Measurements from ENCODE around the gene AKR1C4.
"Not testable (repeated sequence)": the region's sequence is repeated elsewhere in the genome, so short reads cannot be mapped to it uniquely, and the experiment has no call there.

The AKR1C4 gene

DNA sequence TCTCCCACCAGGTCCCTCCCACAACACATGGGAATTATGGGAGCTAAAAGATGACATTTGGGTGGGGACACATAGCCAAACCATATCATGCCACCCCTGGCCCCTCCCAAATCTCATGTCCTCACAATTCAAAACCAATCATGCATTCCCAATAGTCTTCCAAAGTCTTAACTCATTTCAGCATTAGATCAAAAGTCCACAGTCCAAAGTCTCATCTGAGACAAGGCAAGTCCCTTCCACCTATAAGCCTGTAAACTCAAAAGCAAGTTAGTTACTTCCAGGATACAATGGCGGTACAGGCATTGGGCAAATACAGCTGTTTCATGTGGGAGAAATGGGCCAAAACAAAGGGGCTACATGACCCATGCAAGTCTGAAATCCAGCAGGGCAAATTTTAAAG is 13.1 kb downstream of the AKR1C4 start:
- DNase-seq: not testable (repeated sequence)

DNA sequence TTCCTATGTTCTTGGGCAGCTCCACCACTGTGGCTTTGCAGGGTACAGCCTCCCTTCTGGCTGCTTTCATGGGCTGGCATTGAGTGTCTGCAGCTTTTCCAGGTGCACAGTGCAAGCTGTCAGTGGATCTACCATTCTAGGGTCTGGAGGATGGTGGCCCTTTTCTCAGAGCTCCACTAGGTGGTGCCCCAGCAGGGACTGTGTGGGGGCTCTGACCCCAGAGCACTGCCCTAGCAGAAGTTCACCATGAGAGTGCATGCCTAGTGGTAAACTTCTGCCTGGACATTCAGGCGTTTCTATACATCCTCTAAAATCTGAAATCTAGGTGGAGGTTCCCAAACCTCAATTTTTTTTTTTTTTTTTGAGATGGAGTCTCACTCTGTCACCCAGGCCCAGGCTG is 13.6 kb downstream of the AKR1C4 start:
- DNase-seq: not testable (repeated sequence)

DNA sequence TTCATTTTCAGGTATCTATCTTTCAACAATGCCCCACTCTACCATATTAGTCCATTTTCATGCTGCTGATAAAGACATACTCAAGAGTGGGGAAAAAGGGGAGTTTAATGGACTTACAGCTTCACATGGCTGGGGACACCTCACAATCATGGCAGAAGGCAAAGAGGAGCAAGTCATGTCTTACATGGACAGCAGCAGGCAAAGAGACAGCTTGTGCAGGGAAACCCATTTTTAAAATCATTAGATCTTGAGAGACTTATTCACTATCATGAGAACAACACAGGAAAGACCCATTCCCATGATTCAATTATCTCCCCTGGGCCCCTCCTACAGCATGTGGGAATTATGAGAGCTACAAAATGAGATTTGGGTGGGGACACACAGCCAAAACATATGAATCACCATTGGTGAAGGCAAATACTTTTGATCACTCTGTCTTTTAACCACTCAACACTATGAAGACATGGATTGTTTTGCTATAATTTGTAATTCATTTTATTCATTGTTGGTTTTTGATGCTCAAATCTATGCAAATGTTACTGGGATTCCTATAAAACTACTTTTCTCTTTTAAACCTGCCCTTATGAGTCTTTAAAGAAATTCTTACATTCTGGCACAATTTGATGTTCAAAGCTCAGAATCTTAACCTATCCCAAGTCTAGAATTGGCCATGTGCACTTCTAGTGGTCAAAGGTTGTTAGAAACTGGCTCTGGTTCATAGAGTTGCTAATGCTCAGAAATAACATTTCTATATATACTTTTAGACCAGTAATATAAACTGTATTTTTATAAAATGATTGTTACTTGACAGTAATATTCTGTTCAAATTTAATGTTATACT is 15.3 kb downstream of the AKR1C4 start:
- DNase-seq: no peak

DNA sequence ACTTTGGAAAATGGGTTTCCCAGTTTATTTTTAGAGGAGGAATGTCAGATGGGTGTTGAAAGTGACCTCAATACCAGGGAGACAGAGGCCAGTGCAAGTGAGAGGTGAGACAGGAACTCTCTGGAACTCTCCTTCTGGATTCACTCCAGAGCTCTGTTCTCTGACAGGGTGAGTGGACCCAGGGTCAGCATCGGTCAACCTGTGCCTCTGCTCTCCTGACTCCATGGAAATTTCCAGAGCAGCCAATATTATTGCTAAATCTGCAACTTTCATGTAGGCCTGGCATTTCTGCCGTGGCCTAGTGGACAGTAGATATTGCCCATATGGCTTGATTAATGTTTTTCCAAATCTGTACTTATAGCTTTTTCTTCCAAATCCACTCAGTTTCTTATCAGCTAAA is 20.2 kb downstream of the AKR1C4 start:
- DNase-seq: no peak

DNA sequence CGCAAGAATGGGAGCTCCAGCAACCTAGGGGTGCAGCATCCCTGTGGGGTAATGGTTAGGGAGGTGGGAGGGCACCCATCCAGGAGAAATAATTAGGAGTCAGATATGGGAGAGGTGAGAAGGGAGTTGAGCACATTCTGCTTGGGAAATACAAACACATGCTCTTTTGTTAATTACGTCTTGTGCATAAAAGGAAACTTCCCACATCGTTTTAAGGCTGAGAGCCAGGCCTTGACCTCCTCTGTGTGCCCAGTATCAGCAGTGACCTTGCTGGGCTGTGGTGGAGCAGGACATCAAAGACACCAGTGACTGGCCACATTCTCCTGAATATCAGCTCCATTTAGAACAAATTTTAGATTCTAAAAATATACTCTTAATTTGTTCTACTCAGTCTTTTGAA is 22.6 kb downstream of the AKR1C4 start:
- DNase-seq: no peak

DNA sequence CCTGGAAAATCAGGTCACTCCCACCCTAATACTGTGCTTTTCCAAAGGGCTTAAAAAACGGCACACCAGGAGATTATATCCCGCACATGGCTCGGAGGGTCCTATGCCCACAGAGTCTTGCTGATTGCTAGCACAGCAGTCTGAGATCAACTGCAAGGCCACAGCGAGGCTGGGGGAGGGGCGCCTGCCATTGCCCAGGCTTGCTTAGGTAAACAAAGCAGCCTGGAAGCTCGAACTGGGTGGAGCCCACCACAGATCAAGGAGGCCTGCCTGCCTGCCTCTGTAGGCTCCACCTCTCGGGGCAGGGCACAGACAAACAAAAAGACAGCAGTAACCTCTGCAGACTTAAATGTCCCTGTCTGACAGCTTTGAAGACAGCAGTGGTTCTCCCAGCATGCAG is 26.3 kb downstream of the AKR1C4 start:
- DNase-seq: not testable (repeated sequence)

DNA sequence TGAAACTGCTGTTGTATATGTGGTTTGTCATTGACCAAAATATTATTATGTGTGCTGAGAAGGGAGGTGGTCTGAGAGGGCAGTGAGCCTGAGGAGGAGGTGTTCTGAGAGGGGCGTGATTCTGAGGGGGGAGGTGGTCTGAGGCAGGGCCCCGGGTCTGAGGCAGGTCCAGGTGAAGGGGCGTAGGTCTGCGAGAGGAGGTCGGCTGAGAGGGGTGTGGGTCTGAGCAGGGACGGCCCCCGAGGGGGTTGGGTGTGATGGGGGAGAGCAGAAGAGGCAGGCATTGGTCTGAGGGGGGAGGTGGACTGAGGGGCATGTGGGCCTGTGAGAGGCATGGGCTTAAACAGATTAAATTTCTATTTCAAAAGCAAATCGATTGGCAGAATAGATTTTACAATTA is 32.4 kb downstream of the AKR1C4 start:
- no peak for DNase-seq

DNA sequence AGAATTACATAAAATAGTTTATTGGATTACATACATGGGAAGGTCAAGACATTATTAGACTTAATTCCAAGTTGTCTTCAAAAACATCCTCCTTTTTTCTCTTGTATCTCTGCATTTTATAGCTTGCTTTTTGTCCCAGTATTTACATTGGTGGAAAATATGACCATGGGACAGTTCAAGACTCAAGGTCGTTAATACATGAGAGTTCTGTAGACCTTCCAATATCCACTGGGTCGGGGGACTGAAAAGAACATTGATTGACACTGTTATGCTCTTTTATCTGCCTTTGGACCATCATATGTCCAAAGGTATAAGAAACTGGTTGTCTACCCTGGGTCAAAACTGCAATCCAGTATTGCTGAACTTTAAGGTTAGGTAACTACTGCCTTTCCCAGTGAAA is 36.7 kb downstream of the AKR1C4 start:
- no peak for DNase-seq

DNA sequence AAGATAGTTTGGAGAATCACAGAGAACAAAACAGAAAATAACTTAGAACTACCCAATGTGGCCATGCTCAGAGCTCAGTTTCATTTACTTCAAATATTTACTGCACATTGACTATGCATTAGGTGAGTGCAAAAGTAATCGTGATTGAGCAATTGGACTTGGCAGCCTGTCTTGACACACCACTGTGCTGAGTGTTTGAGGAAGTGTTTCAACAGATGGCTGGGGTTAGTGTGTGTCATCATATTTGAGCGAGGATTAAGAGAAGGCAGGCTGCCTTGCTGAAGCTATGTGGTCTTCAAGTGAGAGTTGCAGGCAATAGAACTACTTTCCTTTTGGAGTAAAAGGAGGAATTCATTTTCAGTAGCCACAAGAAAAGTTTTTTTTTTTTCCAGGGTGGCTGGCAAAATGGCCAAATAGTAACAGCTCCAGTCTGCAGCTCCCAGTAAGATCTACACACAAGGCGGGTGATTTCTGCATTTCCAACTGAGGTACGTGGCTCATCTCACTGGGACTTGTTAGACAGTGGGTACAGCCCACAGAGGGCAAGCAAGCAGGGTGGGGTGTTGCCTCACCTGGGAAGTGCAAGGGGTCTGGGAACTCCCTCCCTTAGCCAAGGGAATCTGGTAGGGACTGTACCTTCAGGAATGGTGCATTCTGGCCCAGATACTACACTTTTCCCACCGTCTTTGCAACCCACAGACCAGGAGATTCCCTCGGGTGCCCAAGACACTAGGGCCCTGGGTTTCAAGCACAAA is 37.6 kb downstream of the AKR1C4 start:
- no peak for DNase-seq

DNA sequence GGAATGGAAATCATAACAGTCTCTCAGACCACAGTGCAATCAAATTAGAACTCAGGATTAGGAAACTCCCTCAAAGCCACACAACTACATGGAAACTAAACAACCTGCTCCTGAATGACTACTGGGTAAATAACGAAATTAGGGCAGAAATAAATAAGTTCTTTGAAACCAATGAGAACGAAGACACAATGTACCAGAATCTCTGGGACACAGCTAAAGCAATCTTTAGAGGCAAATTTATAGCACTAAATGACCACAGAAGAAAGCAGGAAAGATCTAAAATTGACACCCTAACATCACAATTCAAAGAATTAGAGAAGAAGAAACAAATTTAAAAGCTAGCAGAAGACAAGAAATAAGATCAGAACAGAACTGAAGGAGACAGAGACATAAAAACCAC is 40.9 kb downstream of the AKR1C4 start:
- DNase-seq: not testable (repeated sequence)

DNA sequence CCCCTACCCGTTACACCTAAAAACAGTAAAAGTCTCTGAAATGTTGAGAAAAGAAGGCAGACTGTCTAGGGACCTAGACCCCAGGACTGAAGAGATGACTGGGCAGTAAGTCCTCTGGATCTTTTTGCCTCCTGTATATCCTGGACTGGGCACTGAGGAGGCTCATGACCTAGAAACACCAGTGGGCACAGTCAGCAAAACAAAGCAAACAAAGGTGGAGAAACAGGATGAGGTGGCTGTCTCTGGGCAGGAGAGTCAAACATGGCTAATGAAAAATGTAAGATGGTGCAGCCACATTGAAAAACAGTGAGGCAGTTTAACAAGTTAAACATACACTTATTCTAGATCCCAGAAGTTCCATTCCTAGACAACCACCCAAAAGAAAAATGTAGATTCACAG is 45.9 kb downstream of the AKR1C4 start:
- DNase-seq: no peak

DNA sequence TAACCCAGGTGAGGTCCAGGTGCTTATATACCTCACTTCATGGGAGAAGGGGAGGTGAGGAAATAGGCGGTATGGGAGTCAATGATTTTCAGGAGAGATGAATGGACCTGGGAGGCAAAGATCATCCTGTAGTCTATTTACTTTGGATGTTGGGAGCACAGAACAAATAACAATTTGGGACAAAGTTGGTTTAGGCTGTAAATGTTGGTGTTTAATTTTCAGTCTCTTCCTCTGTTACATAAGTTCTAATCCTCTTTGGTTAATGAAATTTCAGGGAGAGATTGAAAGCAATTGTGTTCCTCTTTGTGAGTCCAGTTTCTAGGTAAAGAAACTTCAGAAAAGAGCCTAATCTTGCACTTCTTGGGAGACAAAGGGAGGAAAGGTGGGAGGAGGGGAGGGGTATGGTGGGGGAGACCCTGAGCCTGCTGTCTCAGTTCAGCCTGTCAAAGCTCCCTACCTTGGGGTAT is 46.9 kb downstream of the AKR1C4 start:
- no peak for DNase-seq

DNA sequence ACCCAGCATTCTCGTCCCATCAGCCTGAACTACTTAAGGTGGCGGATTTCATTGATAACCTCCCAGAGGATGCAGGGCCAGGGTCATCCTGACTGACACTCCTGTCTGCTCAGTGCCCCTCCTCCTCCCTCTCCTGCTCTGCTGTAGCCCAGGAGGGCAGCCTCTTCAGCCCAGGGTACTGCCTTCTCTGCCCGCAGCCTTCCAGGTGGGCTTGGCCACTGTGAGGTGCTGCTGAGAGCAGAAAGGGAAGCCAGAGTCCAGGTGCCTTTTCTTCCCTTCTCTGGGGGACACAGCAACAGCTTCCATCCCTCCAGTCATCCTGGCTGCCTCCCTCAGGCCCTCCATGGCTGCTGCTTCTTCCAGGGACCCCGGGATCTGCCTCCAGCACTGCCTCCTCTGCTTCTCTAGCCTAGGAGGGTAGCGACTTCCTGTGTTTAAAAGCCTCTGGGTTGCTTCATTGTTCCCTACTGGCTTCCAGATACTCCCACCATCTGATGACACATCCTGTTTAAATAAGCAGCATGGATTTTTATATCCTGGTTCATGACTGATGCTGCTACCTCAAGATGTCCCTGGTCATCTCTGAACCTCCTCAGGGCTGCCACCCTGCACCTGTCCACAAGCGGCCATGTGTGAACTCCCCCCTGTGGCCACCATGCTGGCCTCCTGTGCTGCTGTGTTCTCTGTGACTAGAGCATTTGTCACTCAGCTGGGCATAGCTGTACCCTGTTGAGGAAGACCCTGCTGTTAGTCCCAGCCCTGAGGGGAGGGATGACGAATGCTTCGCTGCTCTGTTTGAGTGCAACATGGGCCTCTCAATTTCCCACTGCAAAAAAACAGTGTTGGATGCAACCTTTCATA is 55.8 kb downstream of the AKR1C4 start:
- no peak for DNase-seq

DNA sequence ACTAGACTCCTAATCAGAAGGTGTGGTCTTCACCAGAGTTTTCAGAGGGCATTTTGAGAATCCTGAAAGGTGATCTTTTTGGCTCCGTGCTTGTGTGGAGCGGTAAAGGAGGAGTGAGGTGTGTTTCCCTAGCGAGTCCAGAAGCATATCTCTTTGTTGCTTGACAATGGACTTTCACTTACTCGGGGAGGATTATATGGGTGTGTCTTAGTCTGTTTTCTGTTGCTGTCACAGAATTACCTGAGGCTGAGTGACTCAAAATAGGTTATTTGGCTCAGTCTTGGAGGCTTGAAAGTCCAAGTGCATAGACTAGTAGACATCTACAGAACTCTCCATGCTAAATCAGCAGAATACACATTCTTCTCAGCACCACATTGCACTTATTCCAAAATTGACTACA is 57.9 kb downstream of the AKR1C4 start:
- no peak for DNase-seq

DNA sequence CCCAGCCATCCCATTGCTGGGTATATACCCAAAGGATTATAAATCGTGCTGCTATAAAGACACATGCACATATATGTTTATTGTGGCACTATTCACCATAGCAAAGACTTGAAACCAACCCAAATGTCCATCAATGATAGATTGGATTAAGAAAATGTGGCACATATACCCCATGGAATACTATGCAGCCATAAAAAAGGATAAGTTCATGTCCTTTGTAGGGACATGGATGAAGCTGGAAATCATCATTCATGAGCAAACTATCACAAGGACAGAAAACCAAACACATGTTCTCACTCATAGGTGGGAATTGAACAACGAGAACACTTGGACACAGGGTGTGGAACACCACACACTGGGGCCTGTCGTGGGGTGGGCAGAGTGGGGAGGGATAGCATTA is 61.1 kb downstream of the AKR1C4 start:
- DNase-seq: not testable (repeated sequence)

DNA sequence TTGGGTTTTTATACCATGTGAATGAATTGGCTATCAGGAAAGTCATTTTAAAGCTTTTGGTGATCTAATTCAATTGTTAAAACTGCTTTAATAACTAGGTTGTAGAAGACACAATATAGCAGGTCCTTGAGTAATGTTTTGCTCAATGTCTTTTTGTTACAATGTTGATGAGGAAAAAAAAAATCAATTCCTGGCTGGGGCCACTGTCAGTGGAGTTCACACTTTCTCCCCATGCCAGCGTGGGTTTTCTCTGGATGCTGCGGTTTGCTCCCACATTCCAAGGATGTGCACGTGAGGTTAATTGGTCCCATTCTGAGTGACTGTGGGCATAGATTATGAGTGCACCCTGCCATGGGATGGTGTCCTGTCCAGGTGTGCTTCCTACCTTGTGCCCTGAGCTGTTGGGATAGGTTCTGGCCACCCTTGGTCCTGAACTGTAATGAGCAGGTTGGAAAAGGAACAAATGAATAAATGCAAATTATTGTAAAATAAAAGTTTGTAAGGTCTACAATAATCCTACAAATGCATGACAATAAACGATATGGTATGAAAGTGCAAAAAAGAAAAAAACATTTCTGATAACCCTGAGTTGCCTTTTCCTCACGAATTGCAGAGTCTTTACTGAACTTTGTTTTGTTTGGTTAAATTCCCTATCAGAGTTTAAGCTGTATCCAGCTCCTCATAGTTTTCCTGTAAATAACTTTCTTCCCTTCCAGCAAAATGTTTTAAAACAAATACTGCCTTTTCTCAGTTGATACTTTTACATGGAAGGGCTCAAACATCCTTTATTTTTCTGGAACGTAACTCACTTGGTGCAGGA is 62.7 kb downstream of the AKR1C4 start:
- DNase-seq: no peak

DNA sequence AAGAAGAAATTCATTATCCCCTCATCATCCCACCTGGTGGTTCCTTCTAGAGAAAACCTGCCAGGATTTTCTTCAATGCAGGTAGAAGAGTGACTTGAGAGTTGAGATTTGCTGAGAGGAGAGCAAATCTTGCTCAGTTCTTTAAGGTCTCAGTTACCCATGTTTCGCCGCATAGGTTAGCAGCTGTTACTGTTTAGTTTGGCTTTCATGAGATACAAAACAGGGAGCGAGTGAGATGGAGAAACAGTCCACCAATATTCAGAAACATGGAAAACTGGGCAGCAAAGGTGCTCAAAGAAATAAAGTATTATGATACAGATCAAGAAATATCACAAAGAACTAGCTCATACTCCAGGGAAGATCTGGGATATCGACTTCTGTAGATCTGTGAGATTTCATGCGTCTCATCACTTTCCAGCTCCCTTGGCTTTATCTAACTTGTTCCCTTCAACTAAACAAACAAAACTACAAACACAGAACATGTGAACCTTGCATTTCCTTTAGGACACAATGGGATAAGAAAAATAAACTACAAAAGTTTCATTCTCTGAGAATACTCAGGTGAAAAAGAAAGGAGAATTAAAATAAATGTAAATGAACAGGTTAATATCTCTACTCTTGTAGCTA is 63.4 kb downstream of the AKR1C4 start:
- DNase-seq: no peak

DNA sequence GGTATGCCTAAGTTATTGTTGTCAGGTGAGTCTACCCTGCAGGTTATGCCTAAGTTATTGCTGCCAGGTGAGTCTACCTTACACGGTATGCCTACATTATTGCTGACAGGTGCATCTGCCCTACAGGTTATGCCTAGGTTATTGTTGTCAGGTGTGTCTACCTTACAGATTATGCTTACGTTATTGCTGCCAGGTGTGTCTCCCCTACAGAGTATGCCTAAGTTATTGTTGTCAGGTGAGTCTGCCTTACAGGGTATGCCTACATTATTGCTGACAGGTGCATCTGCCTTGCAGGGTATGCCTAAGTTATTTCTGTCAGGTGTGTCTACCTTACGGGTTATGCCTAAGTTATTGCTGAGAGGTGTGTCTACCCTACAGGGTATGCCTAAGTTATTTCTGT is 64.2 kb downstream of the AKR1C4 start:
- no peak for DNase-seq

DNA sequence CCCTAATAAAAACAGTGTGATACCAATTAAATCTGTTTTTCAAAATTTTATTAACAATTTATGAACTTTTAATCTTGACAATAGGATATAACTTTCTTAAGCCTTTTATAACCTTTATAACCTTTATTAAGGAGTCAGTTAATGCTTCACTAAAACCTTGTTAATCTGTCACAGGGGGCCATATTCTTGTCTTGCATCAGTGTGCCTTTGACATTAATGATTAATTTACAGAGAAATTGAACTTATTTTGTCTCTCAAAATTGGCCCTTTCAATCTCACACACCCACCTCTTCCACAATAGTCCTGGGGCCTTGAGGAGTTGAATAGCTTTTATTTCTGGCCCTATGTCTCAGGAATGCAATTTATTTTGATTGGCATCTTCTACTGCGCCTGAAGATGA is 68.5 kb downstream of the AKR1C4 start:
- DNase-seq: no peak

DNA sequence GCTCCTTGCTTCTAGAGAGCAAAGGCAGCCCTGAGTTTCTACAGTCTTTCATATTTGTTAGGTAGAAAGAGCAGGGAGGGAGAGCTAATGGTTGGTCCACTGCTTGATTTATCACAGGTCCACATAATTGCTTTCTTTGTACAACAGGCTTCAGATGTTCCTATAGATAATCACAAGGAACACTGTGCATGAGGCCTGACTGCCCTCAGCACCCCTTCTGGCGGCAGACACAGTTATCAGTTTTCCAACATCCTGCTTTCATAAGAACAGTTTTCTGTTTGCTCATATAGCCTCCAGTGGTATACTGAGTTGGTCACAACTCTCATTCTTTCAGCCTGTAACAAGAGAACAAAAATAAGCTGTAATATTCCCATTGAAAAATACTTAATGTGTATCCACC is 69.7 kb downstream of the AKR1C4 start:
- no peak for DNase-seq

DNA sequence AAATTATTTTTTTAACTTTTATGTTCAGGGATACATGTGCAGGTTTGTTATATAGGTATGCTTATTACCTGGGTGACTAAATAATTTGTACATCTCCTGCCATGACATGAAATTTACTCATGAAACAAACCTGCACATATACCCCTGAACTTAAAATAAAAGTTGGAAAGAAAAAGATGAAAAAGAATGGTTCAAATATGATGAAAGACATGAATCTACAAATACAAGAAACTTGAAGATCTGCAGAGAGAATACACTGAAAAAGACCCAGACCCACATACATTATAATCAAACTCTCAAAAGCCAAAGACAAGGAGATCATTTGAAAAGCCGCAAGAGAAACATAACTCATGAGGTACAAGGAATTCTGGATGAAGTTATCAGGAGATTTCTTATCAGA is 70.2 kb downstream of the AKR1C4 start:
- DNase-seq: no peak

DNA sequence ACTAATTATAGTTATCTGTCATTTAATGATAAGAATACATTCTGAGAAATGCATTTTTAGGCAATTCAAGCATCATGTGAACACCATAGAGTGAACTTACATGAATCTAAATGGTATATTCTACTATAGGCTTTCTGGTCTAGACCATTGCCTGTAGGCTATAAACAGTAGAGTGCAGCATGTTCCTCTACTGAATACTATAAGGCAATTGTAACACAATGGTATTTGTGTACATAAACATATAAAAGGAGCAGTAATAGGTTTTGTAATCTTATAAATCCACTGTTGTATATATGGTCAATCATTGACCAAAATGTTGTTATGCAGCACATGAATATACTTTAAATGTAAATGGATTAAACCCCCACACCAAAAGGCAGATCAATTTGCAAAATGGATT is 71.6 kb downstream of the AKR1C4 start:
- no peak for DNase-seq

Data from NCI-H1930 (cell line).